A673 (cell line): Measurements from ENCODE around the gene SPON1. TPM values are rescaled to one million over a fixed set of nuclear protein-coding genes. Genes with fewer than 3 reads are reported as not detected.

Experiments used
- BruUV-seq: library from RNA; stranded (reverse); fragments of 400-500 nt; replicated peaks from 2 replicates; lab custom pipeline; 2021; lab: Mats Ljungman, UMichigan
- CTCF ChIA-PET: fragments of 300-600 bp; sonication (Branson Sonifier 250); formaldehyde crosslinking; loops from one replicate; lab custom pipeline; 2022; ENCODE audit warnings: antibody characterized with exemption; lab: Charles Lee
- POLR2A ChIA-PET: fragments of 300-600 bp; sonication (Branson Sonifier 250); formaldehyde crosslinking; loops from one replicate; lab custom pipeline; 2022; ENCODE audit warnings: antibody characterized with exemption; ENCODE audit not compliant: low non-redundant PET; lab: Charles Lee
- DNase-seq: peaks from one replicate; pipeline ENCODE4 v3.0.0-alpha.2; 2015; ENCODE audit warnings: low spot score
- H3K27ac ChIP-seq: fragments of 200-600 bp; sonication (generic); 2 replicates; pipeline ENCODE4 v1.5.1; 2016; ENCODE audit warnings: mixed run types, low read depth, mild to moderate bottlenecking, mixed read lengths, antibody characterized with exemption, low read length; ENCODE audit not compliant: poor library complexity, severe bottlenecking
- H3K27me3 ChIP-seq: fragments of 200-600 bp; sonication (generic); replicated peaks from 2 replicates; pipeline ENCODE4 v1.6.1; 2017; ENCODE audit warnings: mixed run types, low read depth, mild to moderate bottlenecking, mixed read lengths, antibody characterized with exemption, low read length; ENCODE audit not compliant: insufficient read depth, poor library complexity
- H3K36me3 ChIP-seq: fragments of 200-600 bp; sonication (generic); 2 replicates; pipeline ENCODE4 v1.6.1; 2016; ENCODE audit warnings: mixed run types, mild to moderate bottlenecking, mixed read lengths, antibody characterized with exemption, low read length; ENCODE audit not compliant: insufficient read depth, poor library complexity, severe bottlenecking
- H3K4me1 ChIP-seq: fragments of 200-600 bp; sonication (generic); 2 replicates; pipeline ENCODE4 v1.6.1; 2017; ENCODE audit warnings: mixed run types, mild to moderate bottlenecking, mixed read lengths, antibody characterized with exemption, low read length; ENCODE audit not compliant: insufficient read depth, poor library complexity, severe bottlenecking
- H3K4me3 ChIP-seq: fragments of 200-600 bp; sonication (generic); 2 replicates; pipeline ENCODE4 v1.5.1; 2016; ENCODE audit warnings: low read depth, mixed run types, mild to moderate bottlenecking, mixed read lengths, low read length; ENCODE audit not compliant: poor library complexity, severe bottlenecking
- H3K9me3 ChIP-seq: fragments of 200-600 bp; sonication (generic); 2 replicates; pipeline ENCODE4 v1.6.1; 2016; ENCODE audit warnings: mixed run types, low read depth, mild to moderate bottlenecking, mixed read lengths, antibody characterized with exemption, low read length; ENCODE audit not compliant: poor library complexity, severe bottlenecking
- EZH2 ChIP-seq: fragments of 200-600 bp; sonication (generic); IDR thresholded peaks from 2 replicates; pipeline ENCODE4 v1.6.1; 2017; ENCODE audit warnings: borderline replicate concordance, low read depth, mild to moderate bottlenecking, mixed read lengths, antibody characterized with exemption, low read length; ENCODE audit not compliant: poor library complexity, severe bottlenecking
- intact Hi-C: fragments of 100-400 bp; cut with micrococcal nuclease; formaldehyde crosslinking; loops from one replicate; pipeline ENCODE4 v1.10.0; 2022; ENCODE audit not compliant: unreplicated experiment
- total RNA-seq: library from RNA; stranded (reverse); gene quantifications from 2 replicates; pipeline ENCODE4 v1.2.3, GENCODE V29; 2021
- TF ChIP-seq, protein P1 (sequence below): fragments of 300-800, 200-600 bp; sonication (generic); conservative IDR thresholded peaks from 2 replicates; pipeline ENCODE4 v1.5.1; 2017; ENCODE audit warnings: low read depth, mild to moderate bottlenecking, antibody characterized with exemption, low read length, moderate library complexity, mixed read lengths

Gene SPON1
- total RNA-seq, 1 experiment from 2014 or later: not detected

DNA sequence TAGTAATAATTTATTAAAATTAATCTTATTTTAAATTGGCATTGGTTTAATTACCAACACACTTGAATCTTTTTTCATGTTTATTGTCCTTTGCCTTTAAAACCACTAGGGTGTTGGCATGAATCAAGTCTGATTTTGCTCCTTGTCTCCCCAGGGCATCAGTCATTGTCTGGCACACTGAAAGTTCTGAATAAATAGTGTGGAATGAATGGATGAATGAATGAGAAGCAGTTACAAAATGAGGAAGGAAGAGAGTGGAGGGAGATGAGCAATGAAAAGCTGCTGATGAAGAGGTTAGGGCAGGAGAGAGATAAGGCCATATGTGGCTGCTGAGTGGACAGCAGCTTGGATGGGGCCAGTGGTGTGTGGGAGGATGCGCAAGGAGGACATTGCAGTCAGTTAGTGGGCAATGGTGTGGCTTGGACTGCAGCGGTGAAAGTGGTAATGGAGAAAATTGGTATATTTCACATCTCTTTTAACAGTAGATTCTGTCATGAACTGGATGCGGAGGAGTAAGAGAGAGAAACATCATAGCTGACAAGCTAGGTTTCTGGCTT, 132.0 kb downstream of the SPON1 start:
- no peaks in the 10 kb centered on the region for H3K9me3 ChIP-seq
- peaks cover under 1% of the 10 kb centered on the region for H3K27me3 ChIP-seq
- no peak overlapping the region for H3K27ac ChIP-seq
- no peaks in the 10 kb centered on the region for H3K36me3 ChIP-seq
- no peaks in the 10 kb centered on the region for H3K4me1 ChIP-seq
- ChIA-PET POLR2A (no interaction called here), CTCF (no interaction called here)
- intact Hi-C loops: no loop called here
- no peak overlapping the region for H3K4me3 ChIP-seq
- DNase-seq: no peak
- BruUV-seq: no TSS peak
- no peak for TF ChIP-seq EZH2
- TF ChIP-seq, protein P1, sequence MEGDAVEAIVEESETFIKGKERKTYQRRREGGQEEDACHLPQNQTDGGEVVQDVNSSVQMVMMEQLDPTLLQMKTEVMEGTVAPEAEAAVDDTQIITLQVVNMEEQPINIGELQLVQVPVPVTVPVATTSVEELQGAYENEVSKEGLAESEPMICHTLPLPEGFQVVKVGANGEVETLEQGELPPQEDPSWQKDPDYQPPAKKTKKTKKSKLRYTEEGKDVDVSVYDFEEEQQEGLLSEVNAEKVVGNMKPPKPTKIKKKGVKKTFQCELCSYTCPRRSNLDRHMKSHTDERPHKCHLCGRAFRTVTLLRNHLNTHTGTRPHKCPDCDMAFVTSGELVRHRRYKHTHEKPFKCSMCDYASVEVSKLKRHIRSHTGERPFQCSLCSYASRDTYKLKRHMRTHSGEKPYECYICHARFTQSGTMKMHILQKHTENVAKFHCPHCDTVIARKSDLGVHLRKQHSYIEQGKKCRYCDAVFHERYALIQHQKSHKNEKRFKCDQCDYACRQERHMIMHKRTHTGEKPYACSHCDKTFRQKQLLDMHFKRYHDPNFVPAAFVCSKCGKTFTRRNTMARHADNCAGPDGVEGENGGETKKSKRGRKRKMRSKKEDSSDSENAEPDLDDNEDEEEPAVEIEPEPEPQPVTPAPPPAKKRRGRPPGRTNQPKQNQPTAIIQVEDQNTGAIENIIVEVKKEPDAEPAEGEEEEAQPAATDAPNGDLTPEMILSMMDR: no peak

DNA sequence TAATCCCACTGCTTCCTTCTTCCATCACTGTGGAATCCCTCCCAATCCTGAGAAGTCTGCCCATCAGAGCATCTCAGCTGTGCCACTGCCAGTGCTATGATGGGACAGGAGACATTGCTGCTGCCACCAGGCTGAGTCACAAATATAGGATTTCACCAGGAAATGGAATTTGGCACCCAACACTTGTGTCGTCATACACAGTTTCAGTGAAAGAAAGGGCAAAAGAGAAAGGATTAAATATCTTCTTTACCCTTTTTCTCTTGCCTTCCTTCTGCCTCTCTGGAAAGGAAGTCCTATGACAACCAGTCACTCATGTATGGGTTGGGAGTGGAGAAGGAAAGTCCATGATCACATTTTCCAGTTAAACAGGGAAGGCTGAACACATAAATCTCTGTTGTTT, 133.4 kb downstream of the SPON1 start:
- Histone ChIP-seq H3K27me3 (no peaks in the 10 kb centered on the region), H3K4me1 (no peaks in the 10 kb centered on the region), H3K9me3 (no peaks in the 10 kb centered on the region), H3K27ac (no peak overlapping the region), H3K4me3 (no peak overlapping the region), H3K36me3 (no peaks in the 10 kb centered on the region)
- TF ChIP-seq EZH2: no peak
- TF ChIP-seq, protein P1: no peak
- DNase-seq: peak; percentile 19
- BruUV-seq: no TSS peak
- POLR2A ChIA-PET: no interaction called here
- intact Hi-C loops: no loop called here
- CTCF ChIA-PET: no interaction called here

DNA sequence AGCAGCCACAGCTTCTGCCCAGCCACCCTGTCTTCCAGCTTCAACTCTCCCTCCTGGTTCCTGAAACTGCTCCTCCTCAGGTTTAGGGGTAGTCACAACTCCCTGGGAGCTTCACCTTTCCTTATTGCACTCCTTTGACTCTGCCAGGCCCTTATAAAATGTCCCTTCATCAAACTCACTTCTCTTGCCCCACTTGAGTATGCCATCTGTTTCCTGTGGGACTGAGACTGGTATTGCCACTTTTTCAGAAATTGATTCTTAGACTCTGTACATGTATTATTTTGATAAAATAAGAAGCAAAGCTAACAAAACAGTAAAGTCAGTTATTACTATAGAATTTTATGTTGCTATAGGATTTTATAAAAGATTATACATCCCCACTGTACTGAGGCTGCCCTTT, 134.1 kb downstream of the SPON1 start:
- no peak for DNase-seq
- Histone ChIP-seq H3K4me3 (no peak overlapping the region), H3K9me3 (no peaks in the 10 kb centered on the region), H3K4me1 (no peaks in the 10 kb centered on the region), H3K27me3 (no peaks in the 10 kb centered on the region), H3K36me3 (no peaks in the 10 kb centered on the region), H3K27ac (no peak overlapping the region)
- ChIA-PET POLR2A (no interaction called here), CTCF (no interaction called here)
- intact Hi-C loops: no loop called here
- no TSS peak for BruUV-seq
- TF ChIP-seq, protein P1: no peak
- no peak for TF ChIP-seq EZH2
